Kidney glomerular epithelial cell (primary cell): ENCODE measurements around the gene ZNF385B.
"Not testable (repeated sequence)": the region's sequence is repeated elsewhere in the genome, so short reads cannot be mapped to it uniquely, and the experiment has no call there.

ENCODE experiments used
- DNase-seq: peaks from one replicate; lab custom pipeline; 2025; lab: John Stamatoyannopoulos, UW

ZNF385B gene

DNA sequence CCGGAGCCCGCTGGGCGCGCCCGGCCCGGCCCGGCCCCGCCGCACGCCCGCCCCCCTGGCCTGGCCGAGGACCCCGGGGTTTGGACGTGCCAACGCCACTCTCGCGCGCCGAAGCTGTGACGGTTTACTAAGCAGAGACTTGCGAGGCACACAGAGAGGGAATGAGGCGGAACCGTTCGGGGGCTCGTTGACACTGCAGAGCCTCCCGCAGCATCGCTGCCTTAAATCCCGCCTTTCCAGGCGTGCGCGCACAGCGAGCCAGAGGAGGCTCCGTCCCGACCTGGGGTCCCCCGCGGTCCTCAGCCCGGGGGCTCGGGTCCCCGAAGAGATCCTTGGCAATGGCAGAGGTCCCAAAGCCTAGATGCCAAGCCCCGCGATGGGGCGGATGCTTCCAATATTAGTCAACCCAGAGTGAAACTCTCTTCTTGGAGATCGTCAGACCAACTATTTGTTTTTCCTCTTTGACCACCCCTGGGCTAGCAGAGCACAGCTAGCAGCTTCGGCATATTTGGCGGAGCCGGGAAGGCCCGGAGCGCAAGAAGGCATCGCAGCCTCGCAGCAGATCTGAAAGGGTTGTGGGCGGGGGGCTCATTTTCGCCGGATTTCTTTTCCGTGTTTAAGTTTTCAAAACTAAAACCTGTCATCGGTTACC lies at the start of gene ZNF385B:
Gene ZNF385B (minus strand): TSS at position 197 of the 652 bp plus-strand sequence.
- DNase-seq = no peak

GRCh38 chr2:179910735-179911113 lies 49.3 kb upstream of the ZNF385B start:
- DNase-seq = no peak

DNA sequence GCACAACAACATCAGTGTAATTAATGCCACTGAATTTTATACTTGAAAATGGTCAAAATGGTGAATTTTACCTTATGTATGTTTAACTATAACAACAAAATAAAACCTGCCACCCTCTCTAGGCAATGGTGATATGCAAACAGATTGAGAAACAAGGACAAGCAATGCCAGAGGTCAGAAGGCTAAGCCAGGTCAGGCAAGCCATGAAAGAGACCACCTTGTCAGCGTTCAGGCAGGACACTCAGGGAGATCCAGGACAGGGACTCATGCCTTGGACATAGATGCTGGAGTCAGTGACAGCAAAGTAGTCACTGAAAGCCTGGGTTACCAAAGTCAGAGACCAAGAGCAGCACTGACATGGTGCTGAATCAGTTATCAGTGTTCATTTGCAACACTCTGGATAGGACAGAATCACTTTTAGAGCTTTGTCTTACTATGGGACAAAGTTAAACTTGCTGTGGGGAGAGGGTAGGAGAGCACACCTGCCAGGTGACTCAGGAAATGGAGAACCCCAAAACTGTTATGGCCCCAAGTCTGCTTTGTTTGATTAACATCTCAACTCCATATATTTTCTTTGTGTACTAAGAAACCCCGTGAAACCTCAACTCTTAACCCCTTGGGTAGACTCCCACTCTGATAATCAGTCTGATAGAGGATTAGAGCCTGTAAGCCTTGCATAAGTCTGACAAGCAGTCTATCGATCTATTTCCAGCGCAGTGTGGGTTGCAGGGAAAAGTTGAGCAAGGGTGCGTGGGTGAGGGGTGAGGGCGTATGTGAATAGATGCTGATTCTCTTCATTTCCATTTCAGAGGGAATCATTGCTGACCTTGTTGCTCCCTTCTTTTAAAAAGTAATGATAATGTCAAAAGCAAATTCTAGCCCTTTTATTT lies 48.7 kb upstream of the ZNF385B start:
- DNase-seq = no peak

DNA sequence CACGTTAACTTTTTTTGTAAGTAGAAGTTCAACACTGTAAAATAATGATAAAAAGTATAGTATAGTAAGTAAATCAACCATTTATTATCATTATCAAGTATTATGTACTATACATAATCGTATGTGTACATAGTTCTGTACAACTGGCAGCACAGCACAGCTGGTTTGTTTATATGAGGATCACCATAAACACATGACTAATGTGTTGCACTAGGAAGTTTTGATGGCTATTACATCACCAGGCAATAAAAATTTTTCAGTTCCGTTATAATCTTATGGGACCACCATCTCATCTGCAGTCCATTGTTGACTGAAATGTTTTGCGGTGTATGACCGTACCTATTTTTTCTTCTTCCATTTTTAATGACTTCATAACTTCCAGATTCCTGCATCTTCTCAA lies 39.2 kb upstream of the ZNF385B start:
- no peak for DNase-seq

DNA sequence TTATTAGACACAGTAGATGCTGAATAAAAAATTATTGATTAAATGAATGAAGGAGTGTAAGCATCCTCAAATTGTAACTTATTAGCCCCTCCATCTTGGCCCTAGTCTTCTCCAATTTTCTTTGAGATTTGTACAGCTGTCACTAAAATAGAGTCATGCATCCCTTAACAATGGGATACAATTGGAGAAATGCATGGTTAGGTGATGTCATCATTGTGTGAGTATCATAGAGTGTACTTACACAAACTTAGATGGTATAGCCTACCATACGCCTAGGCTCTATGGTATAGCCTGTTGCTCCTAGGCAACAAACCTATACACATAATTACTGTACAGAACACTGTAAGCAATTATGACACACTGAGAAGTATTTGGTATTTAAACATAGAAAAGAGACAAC lies 38.3 kb upstream of the ZNF385B start:
- DNase-seq = no peak

DNA sequence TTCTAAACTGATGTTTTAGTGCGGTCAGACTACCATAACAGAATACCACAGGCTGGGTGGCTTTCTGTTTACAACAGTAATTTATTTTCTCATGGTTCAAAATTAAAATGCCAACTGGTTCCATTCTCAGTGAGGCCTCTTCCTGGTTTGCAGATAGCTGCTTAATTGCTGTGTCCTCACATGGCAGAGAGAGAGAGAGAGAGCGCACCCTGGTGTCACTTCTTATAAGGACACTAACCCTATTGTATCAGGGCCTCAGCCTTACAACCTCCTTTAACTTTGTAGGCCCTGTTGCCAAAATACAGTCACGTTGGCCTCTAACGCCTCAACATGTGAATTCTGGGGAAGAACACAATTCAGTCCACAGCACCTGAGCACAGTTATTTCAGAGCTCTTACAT lies 37.5 kb upstream of the ZNF385B start:
- DNase-seq = peak; percentile 11

GRCh38 chr2:179893616-179894015 lies 32.2 kb upstream of the ZNF385B start:
- no peak for DNase-seq

DNA sequence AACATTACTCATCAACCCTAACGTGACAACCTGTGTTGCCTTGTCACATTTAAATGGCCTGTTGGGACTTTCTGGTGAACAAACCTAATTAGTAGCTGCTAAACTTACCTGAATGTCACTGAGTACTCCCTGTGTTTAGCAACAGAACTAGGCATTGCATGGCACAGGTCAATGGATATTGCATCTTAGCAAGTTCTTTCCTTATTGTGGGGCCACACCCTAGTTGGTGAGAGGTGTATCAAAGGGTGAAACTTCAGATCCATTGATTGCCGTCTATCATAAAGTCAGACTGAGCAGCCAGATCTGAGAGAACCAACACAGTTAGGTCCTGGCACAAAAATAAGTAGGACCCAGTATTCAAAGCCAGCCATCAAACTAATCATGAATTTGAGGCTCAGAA lies 29.8 kb upstream of the ZNF385B start:
- no peak for DNase-seq

DNA sequence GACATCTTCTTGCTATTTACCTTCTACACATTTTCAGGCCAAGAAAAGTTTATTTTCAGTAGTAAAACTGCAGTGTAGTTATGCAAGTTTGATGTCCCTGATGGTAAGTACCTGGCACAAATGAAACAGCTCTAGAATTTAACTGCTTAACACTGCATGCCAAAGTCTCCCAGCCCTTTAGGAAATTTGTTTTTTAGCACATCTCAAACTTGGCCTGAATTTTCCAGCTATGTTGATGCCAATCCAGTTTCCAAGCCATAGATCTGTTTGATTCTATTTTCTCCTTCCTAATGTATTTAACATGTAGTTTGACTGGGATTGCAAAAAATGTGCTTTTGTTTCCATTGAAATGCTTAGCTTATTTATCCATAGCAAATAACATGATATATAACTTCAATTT lies 29.3 kb upstream of the ZNF385B start:
- no peak for DNase-seq

- not testable (repeated sequence) for DNase-seq
These were observed 27.2 kb upstream of the ZNF385B start for GRCh38 chr2:179888642-179889041.

DNA sequence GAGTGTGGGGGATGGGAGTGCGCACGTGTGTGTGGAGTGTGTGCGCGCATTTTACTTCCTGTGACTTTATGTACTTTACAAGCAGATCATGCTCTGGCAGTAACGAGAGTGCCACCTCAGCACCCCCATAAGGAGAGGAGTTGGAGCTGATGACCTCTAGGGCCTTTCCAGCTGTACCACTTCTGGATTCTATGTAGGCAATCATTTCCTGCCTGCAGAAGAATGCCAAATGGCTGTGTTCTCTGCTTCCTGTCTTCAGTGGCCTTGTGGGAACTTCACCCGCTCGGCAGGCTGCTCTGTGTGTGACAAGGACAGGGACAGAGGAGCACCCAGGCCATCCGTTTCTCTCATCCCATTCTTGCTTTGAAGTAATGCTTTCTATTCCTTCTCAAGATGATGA lies 22.8 kb upstream of the ZNF385B start:
- no peak for DNase-seq

GRCh38 chr2:179882851-179883806 lies 21.7 kb upstream of the ZNF385B start:
- DNase-seq = no peak

GRCh38 chr2:179877601-179878364 lies 16.4 kb upstream of the ZNF385B start:
- no peak for DNase-seq

GRCh38 chr2:179876266-179876665 lies 14.9 kb upstream of the ZNF385B start:
- peak; percentile 15 for DNase-seq

DNA sequence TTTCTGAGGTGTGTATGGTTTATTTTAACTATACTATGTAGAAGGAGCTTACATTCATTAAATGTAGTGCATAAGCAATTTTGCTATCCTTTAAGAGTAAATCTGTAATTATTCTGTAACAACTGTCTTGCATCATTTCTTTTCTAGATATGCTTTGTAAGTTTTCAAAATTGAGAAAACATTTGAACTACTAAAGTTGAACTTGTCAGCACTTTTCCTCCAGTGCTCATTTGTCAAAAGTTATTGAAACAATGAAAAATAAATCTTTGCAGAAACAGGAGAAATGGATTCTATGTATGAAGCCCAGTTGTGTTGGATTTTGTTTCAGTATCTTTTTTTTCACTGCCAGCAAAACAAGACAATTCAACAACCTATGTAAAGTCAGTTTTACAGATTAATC lies 14.5 kb upstream of the ZNF385B start:
- DNase-seq = no peak

GRCh38 chr2:179862898-179863458 lies 1.6 kb upstream of the ZNF385B start:
- no peak for DNase-seq

- DNase-seq = no peak
These were observed 391 bp downstream of the ZNF385B start for GRCh38 chr2:179861027-179861415.

DNA sequence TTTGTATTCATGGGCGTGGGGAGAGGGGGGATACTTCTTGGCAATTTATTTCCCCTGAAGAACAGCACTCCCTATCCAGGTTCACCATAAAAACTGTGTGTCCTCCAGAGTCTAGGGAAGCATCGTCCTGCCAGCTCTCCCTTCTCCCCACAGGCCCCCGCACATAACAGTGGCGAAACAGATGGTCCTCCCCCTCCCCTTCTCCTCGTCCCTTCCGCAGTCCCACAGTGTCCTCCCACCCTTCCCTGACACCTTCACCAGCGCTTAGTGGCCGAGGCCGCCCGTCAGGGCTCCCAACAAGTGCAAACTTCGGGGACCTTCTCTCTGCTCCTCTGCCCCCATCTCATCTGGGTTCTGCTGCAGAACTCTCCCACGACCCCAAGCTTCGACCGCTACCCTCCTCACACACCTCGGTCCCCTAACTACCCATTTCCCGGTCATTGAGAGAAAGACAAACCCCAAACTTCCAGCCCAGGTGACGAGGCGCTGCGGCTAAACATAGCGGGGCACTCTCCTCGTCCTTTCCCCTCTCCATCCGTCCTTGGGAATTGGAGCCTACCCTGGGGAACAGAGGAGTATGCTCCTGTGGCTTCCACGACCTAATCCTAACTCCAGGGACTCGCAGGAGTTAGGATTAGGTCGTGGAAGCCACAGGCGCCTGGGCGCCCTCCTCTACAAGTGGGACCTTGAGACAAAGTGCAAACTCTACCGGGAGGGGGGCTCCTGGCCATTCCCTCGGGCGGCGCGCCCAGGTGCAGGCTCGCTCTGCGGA lies 971 bp downstream of the ZNF385B start:
- no peak for DNase-seq

GRCh38 chr2:179859523-179859922 lies 1.9 kb downstream of the ZNF385B start:
- DNase-seq = no peak

GRCh38 chr2:179857236-179857635 lies 4.2 kb downstream of the ZNF385B start:
- DNase-seq = no peak
